ENCODE results near the gene BATF3.

DNA sequence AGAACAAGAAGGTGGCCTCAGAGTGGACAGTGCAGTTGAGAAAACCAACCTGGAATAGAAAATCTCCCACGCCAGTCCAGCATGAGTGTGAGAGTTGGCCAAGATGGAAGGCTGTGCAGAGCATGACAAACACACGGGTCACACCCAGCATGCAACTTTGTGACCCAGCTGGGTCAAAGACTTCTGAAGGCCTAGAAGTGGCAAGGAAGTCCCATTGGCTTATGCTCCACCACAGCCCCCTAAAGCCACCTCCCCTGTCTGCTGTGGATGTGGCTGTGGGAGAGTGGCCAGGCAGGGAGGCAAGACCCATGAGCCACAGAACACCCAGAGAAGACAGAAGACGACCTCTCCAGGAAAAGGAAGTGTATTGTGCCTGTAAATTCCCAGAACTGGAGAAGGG, 13.6 kb downstream of the BATF3 start:
- TF ChIP-seq, protein P1, sequence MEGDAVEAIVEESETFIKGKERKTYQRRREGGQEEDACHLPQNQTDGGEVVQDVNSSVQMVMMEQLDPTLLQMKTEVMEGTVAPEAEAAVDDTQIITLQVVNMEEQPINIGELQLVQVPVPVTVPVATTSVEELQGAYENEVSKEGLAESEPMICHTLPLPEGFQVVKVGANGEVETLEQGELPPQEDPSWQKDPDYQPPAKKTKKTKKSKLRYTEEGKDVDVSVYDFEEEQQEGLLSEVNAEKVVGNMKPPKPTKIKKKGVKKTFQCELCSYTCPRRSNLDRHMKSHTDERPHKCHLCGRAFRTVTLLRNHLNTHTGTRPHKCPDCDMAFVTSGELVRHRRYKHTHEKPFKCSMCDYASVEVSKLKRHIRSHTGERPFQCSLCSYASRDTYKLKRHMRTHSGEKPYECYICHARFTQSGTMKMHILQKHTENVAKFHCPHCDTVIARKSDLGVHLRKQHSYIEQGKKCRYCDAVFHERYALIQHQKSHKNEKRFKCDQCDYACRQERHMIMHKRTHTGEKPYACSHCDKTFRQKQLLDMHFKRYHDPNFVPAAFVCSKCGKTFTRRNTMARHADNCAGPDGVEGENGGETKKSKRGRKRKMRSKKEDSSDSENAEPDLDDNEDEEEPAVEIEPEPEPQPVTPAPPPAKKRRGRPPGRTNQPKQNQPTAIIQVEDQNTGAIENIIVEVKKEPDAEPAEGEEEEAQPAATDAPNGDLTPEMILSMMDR (IDR thresholded peaks at IDR 0.05) = no peak
- TF ChIP-seq EP300 (IDR thresholded peaks at IDR 0.05) (no peak), POLR2AphosphoS5 (IDR thresholded peaks at IDR 0.05) (no peak)
